HG03575 (cell line): ENCODE measurements around the gene DUXA.

Experiments
- ATAC-seq: cut with Tn5 transposase; IDR thresholded peaks from one replicate; pipeline ENCODE4 v1.9.1; 2021; ENCODE audit not compliant: unreplicated experiment, insufficient number of reproducible peaks, low FRiP score; ENCODE audit errors: extremely low read depth

Gene DUXA

GRCh38 chr19:57110592-57111328, 56.5 kb downstream of the DUXA start:
- no peak for ATAC-seq

GRCh38 chr19:57106722-57107235, 60.5 kb downstream of the DUXA start:
- ATAC-seq: no peak

GRCh38 chr19:57105976-57106721, 61.1 kb downstream of the DUXA start:
- no peak for ATAC-seq
